ENCODE measurements around the gene SPATA3.
"Not testable (repeated sequence)": the region's sequence is repeated elsewhere in the genome, so short reads cannot be mapped to it uniquely, and the experiment has no call there.

The SPATA3 gene

DNA sequence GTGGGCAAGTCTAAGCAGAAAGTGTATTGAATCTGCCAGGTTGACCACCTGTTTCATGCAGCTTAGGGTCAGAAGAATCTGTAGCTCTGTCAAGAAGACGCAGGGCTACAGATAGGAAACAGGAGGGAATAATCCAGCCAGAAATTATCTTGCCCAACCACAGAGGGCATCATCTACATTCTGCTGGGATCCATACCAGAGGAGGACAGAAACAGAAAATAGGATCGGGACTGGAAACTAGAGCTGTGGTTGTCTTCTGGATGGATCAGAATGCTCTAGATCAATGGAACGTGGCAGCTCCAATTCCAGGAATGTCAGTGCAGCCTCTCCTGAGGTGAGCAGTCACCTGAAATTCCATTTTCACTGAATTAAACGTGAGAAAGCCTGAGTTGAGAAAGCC, 3.6 kb downstream of the SPATA3 start:
- DNase-seq = no peak

DNA sequence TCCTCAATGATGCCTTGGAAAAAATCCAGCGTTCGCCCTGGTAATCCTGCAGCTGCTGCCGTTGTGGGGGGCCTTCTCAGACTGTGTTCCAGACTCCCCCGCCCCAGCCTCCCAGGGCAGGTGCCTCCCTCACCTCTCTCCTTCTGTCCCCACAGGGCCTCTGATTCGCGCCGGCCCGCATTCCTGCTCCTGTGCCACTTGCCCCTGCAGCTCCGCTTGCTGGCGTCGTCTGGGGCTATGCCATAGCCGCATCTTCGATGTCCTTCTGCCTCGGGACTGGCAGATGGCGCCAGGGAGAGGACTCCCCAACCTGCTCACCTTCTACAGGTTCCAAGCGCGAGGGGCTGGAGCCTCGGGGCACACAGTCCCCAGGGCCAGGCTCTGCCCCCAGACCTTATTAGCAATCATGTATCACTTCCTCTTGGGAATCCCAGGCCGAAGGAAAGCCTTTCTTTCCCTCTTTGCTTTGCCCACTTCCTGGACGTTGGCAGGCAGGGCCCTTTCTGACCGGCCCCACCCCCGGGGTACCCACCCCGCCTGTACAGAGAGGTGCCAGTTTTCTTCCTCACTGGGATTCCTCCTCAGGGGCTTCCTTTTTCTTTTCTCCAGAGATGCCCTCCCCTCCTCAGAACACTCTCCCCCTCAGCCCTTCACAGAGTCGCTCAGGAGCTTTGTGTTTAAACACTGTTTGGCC, 4.4 kb downstream of the SPATA3 start:
- DNase-seq = no peak

- no peak for DNase-seq
Measured at GRCh38 chr2:231001036-231001435, 5.1 kb downstream of the SPATA3 start.

DNA sequence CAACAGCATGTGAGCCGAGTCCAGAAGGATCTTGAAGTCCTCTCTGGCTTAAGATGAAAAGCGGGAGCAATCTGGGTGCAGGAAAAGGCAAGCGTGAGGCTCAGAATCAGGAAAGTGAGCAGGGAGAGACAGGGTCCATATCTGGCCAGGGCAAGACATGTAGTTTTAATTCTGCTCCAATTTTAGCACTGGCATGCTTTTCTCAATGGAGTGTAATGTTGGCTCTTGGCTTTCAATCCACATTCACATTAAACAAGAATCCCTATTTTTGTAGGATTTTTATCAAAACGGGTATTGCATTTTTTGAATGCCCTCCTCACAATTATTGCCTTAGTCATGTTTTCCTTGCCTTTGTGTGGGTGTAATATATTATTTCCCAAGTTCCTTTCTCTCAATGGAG, 6.0 kb downstream of the SPATA3 start:
- DNase-seq = no peak

GRCh38 chr2:231002641-231003040, 6.7 kb downstream of the SPATA3 start:
- no peak for DNase-seq

DNA sequence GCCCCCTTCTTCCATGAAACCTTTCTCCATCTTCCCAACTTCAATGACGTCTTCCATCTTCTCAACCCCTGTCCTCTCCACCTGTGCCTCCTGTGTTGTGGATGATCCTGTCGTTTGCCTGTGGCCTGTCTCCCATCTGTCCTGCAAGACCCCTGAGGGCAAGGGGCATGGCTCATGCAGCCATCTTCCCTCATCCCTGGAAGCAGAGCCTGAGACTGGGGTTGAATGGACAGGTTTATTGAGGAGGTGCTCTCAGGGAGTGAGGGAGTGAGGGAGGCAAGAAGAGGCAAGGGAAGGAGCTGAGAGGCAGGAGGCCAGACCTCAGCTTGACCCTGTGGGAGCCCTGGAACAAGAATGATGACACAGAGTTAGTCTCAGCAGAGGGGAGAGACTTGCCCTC, 7.3 kb downstream of the SPATA3 start:
- DNase-seq = no peak

GRCh38 chr2:231004930-231005329, 9.0 kb downstream of the SPATA3 start:
- not testable (repeated sequence) for DNase-seq

- DNase-seq = no peak
Measured at GRCh38 chr2:231007286-231008098, 11.6 kb downstream of the SPATA3 start.

DNA sequence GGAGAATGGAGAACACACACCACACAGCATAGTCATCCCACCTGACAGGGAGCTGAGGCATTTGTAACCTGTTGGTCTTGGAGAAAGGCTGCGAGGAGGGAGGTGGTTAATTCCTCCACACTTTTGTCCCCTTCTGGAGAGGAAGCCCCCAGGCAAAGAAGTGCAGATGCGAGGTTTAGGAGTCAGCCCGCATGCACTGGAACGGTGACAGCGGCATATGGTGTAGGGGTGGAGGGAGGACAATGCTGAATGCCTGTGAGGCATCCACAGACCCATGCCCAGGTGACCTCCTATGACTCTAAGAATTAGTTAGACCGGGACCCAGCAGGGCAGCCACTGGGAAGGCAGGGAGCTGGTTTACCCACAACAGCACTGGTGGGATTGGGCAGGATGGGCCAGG, 12.2 kb downstream of the SPATA3 start:
- no peak for DNase-seq

DNA sequence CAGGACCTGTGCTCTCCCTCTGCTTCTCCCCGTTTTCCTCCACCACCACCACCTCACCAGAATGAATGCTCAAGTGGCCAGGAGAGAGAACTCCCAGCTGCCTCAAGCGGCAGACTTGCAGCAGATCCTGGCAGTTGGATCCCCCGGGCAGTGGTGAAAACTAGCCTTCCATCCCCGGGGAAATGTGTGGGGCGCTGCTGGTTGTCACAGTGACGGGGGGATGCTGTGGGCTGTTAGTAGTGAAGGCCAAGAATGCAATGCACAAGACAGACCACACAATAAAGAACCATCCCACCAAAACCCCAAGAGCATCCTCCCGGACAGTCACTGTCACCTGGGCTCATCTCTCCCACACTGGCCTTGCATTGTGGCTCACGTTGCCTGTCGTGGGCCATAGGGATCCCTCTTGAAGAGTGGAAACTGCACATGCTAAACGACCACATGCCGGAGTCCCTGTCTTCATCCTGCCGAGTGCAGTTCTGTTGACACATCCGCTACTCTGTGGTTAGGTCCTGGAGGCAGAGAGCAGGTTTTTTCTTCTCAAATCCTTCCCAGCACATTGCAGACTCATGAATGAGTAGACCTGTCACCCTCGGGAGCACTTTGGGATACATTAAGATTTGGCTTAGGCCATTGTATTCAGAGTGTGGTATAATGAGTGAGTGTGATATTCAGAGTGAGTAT, 13.5 kb downstream of the SPATA3 start:
- no peak for DNase-seq

DNA sequence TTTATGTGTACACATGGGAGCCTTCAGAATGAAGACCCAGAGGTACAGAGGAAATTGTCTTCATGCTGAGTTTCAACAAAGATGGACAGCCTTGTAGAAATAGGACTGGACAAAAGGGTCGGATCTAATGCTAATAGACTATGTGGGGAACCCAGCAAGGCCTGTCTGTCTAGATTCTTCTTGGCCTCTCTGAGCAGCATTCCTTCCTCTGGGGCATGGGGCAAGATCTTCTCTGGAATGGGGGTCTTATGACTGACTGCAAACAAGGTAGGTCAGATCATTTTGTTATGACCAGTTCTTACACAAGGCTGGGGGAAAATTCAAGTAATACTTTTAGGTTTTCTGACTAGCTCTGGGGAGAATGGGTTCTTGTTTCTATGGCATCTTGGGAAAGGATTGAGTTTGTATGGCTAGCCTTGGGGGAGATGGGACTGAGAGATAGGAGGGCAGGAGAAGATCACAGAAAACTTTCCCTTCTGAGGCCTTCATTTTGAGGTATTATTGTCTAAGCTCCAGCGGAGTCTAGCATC, 14.3 kb downstream of the SPATA3 start:
- no peak for DNase-seq

DNA sequence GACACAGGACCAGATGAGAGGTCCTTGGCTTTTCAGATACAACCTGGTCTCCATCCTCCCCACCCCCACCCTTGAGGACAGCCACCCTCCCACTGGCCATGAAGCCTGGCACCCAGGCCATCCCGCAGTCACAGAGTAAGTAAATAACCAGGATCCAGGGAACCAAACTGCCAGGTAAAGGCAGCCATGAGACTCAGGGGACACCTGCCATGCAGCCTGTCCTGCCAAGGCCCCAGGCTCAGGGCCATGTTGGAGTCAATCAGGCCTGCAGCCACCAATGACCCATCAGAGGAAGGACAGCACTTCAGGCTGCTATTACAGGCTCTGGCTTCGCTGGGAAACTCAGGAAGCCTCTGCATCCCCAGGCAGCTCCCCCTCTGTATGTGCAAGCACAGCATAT, 15.6 kb downstream of the SPATA3 start:
- DNase-seq = no peak

- no peak for DNase-seq
Measured at GRCh38 chr2:231012463-231012862, 16.5 kb downstream of the SPATA3 start.

- DNase-seq = no peak
Measured at GRCh38 chr2:231013820-231014219, 17.9 kb downstream of the SPATA3 start.

DNA sequence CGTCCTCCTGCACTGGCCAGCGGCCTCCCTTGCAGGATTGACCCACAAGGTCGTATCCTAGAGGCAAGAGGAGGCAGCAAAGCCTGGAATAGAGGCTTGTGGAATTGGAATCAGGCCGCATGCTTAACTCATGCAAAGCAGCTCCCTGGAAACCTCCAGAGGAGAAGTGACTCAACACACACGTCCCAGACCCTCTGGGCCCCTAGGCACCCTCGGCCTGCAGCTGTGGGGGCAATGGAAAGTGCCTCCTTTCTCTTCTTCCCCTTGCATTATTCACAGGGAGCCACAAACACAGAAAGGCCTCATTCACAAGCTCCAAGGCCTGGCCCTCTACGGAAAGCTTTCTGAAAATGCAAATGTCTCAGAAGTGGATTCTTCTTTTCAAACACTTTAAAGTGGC, 19.6 kb downstream of the SPATA3 start:
- DNase-seq = no peak

DNA sequence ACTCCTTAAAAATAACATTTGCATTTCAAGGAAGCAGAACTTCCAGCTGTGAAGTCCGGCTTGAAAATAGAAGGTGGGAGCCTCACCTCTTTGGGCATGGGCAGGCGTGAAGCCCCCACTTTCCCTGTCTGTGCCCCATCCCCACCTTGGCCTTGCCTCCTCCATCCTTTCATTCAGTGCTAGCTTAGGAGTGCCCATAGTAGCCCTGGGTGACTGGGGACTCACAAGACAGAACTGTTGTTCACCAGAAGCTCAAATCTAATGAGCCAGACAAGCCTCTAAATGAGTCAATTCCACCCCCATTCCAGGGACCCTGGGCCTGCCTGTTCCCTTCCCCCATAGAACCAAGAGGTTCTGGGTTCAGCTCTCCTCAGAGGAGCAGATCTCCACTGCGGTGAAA, 20.0 kb downstream of the SPATA3 start:
- no peak for DNase-seq

GRCh38 chr2:231016566-231017230, 20.8 kb downstream of the SPATA3 start:
- no peak for DNase-seq

DNA sequence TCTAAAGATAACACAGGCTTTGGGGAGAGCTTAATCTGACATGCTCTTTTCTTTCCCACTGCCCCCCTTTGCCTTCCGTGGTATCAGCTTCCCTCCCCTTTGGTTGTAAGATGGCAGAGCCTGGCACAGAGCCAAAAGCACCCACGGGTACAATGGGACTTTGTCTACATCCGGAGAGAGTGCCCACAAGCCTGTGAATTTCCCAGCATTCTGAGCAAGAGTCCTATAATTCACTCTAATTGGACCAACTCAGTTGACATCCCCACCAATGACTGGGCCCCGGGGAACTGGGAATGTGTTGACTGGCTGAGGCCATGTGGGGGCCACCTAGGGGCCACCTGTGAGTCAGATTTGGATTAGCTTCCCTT, 21.3 kb downstream of the SPATA3 start:
- DNase-seq = no peak

- DNase-seq = no peak
Measured at GRCh38 chr2:231018184-231018583, 22.3 kb downstream of the SPATA3 start.

- DNase-seq = not testable (repeated sequence)
Measured at GRCh38 chr2:231025059-231025458, 29.1 kb downstream of the SPATA3 start.

DNA sequence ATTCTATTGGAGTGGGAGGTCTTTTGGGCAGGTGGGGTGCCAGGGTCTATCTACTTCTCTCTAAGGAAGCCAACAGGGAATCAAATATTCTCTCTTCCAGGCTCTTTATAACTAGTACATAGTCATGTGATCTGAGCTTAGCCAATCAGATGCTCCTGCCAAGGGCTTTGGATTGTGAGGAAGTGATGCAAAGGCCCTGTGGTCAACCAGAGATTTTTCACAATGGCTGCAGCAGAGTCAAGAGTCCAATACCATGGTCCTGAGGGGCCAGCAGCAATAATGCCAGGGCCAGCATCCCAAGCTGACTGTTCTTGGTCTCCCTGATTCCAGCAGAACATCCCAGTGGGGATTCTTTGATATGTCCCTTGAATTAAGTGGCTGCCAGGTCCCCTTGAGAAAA, 33.0 kb downstream of the SPATA3 start:
- DNase-seq = no peak

- no peak for DNase-seq
Measured at GRCh38 chr2:231029563-231029962, 33.6 kb downstream of the SPATA3 start.

DNA sequence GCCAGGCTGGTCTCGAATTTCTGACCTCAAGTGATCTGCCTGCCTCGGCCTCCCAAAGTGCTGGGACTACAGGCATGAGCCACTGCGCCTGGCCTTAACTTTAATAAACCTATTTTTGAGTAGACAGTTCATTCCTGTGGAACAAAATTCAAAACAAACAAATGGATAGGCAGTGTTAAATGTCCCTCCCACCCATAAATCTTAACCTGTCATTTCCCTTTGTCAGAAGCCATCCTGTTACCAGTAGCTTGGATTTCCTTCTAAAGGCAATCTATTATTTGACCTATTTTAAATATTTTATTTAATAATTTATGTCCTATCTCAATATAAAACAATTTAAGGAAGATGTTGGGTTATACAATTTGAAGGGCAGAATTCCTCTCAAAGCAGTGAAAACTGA, 34.8 kb downstream of the SPATA3 start:
- no peak for DNase-seq

Data from NCI-H1436 treated with DMSO at 0.1 percent for 48 hours (cell line).